MCF 10A (cell line): ENCODE data around the gene FAIM2. TPM values are rescaled to one million over a fixed set of nuclear protein-coding genes. Genes with fewer than 3 reads are reported as not detected.

Source experiments
- BruUV-seq: library from RNA; stranded (reverse); fragments of 400-500 nt; replicated peaks from 2 replicates; lab custom pipeline; 2021; lab: Mats Ljungman, UMichigan
- CTCF ChIA-PET: fragments of 300-600 bp; sonication (Branson Sonifier 250); formaldehyde crosslinking; extraction: SDS; loops from one replicate; lab custom pipeline; 2021; ENCODE audit warnings: antibody characterized with exemption, inconsistent platforms; lab: Yijun Ruan, JAX
- POLR2A ChIA-PET: fragments of 300-600, 350-650 bp; sonication (Branson Sonifier 250); formaldehyde crosslinking; extraction: SDS; loops from one replicate; lab custom pipeline; 2020; ENCODE audit warnings: antibody characterized with exemption, inconsistent platforms; lab: Yijun Ruan, JAX
- DNase-seq: peaks from one replicate; pipeline ENCODE4 v3.0.0-alpha.2; 2018; ENCODE audit not compliant: unreplicated experiment
- H3K27ac Mint-ChIP-seq: one replicate; pipeline ENCODE4 v1.8.0; 2022; ENCODE audit warnings: mild to moderate bottlenecking, low read depth, mixed read lengths; ENCODE audit not compliant: unreplicated experiment
- H3K27me3 Mint-ChIP-seq: one replicate; pipeline ENCODE4 v1.8.0; 2022; ENCODE audit warnings: mixed read lengths; ENCODE audit not compliant: insufficient read depth, unreplicated experiment
- H3K36me3 Mint-ChIP-seq: one replicate; pipeline ENCODE4 v1.8.0; 2022; ENCODE audit warnings: mild to moderate bottlenecking, moderate library complexity, mixed read lengths; ENCODE audit not compliant: insufficient read depth, unreplicated experiment
- H3K4me1 Mint-ChIP-seq: one replicate; pipeline ENCODE4 v1.8.0; 2022; ENCODE audit warnings: mixed read lengths; ENCODE audit not compliant: insufficient read depth, unreplicated experiment
- H3K4me3 Mint-ChIP-seq: one replicate; pipeline ENCODE4 v1.8.0; 2022; ENCODE audit warnings: mild to moderate bottlenecking, moderate library complexity, mixed read lengths; ENCODE audit not compliant: unreplicated experiment
- H3K9me3 Mint-ChIP-seq: one replicate; pipeline ENCODE4 v1.8.0; 2022; ENCODE audit warnings: mixed read lengths; ENCODE audit not compliant: unreplicated experiment
- CTCF ChIP-seq: fragments of 200-600 bp; IDR thresholded peaks from one replicate; pipeline ENCODE4 v1.8.0; 2022; ENCODE audit warnings: antibody characterized with exemption, mild to moderate bottlenecking; ENCODE audit not compliant: unreplicated experiment
- intact Hi-C: fragments of 100-400 bp; cut with micrococcal nuclease; formaldehyde crosslinking; loops from 2 replicates; pipeline ENCODE4 v1.14.1; 2022
- total RNA-seq: library from RNA; stranded (reverse); gene quantifications from 2 replicates; pipeline ENCODE4 v1.2.3, GENCODE V29; 2022

Gene FAIM2
- total RNA-seq, 1 experiment from 2014 or later: not detected

DNA sequence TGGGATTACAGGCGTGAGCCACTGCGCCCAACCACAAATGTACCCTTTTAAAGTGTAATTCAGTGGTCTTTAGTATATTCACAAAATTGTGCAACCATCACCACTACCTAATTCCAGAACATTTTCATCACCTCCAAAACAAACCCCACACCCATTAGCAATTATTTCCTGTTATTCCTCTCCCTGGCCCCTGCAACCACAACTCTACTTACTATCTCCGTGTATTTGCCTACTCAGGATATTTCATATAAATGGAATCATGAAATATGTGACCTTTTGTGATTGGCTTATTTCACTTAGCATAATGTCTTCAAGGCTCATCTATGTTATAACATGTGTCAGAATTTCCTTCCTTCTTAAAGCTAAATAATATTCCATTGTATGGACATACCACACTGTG is 30.8 kb upstream of the FAIM2 start:
- intact Hi-C loops: no loop called here
- DNase-seq: no peak
- Mint-ChIP-seq H3K4me3 (no peak overlapping the region), H3K27ac (no peak overlapping the region), H3K4me1 (peaks cover 6% of the 10 kb centered on the region), H3K9me3 (no peaks in the 10 kb centered on the region), H3K27me3 (no peaks in the 10 kb centered on the region), H3K36me3 (no peaks in the 10 kb centered on the region)
- POLR2A ChIA-PET: no interaction called here
- CTCF ChIA-PET: interaction anchor here (0.6 to 1.7 kb wide), 4 partner anchors 11 to 90 kb away, joined by 3 to 4 read pairs (median 4); no protein-coding TSS in a partner anchor
- TF ChIP-seq CTCF: no peak
- no TSS peak for BruUV-seq

- no peak overlapping the region for H3K27ac Mint-ChIP-seq
Observed at GRCh38 chr12:49933796-49934195, 30.1 kb upstream of the FAIM2 start.

DNA sequence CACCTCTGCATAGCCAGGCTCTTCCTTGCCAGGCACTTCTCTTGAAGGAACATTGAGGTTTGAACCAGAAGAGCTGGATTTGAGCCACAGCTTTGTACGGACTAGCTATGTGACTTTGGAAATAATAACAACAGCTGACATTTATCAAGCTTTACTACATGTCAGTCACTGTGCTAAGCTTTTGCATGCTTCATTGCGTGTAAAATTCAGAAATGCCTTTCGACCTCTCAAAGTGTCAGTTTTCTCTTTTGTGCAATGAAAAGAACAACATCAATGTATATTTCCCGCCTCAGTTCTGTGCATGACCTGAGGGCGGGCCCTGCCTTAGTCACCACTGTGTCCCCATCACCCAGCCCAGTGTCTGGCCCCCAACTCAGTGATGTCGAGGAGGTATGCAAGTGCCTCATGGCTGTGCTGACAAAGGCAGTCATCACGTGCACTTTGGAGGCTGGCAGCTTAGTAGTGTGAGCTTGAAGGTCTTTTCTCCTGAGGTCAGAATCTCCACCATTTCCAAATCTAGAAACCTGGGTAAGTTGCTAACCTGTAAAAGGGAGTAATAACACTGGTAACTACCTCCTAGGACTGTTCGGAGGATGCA is 28.9 kb upstream of the FAIM2 start:
- H3K27ac Mint-ChIP-seq: no peak overlapping the region
- no TSS peak for BruUV-seq
- DNase-seq: no peak
- no peaks in the 10 kb centered on the region for H3K36me3 Mint-ChIP-seq
- no peaks in the 10 kb centered on the region for H3K27me3 Mint-ChIP-seq
- H3K4me3 Mint-ChIP-seq: no peak overlapping the region
- intact Hi-C loops: no loop called here
- POLR2A ChIA-PET: interaction anchor here (0.7 kb wide), 1 partner anchor 33 kb away, joined by 3 read pairs; no protein-coding TSS in a partner anchor
- no peak for TF ChIP-seq CTCF
- CTCF ChIA-PET: interaction anchor here (0.6 to 4.0 kb wide), 4 partner anchors 13 to 596 kb away, joined by 3 to 17 read pairs (median 4); no protein-coding TSS in a partner anchor
- H3K9me3 Mint-ChIP-seq: no peaks in the 10 kb centered on the region
- H3K4me1 Mint-ChIP-seq: peaks cover 10% of the 10 kb centered on the region

More at GRCh38 chr12:49933796-49934195, 30.1 kb upstream of the FAIM2 start:
- DNase-seq: peak; percentile 6
- ChIA-PET CTCF (interaction anchor here (1.7 to 4.0 kb wide), 2 partner anchors 12 to 67 kb away, joined by 4 to 17 read pairs; no protein-coding TSS in a partner anchor), POLR2A (interaction anchor here (0.5 kb wide), 1 partner anchor 573 kb away, joined by 6 read pairs; no protein-coding TSS in a partner anchor)
- BruUV-seq: no TSS peak
- Mint-ChIP-seq H3K27me3 (no peaks in the 10 kb centered on the region), H3K4me3 (no peak overlapping the region), H3K4me1 (peaks cover 6% of the 10 kb centered on the region), H3K9me3 (no peaks in the 10 kb centered on the region), H3K36me3 (no peaks in the 10 kb centered on the region)
- intact Hi-C loops: no loop called here
- TF ChIP-seq CTCF: no peak

DNA sequence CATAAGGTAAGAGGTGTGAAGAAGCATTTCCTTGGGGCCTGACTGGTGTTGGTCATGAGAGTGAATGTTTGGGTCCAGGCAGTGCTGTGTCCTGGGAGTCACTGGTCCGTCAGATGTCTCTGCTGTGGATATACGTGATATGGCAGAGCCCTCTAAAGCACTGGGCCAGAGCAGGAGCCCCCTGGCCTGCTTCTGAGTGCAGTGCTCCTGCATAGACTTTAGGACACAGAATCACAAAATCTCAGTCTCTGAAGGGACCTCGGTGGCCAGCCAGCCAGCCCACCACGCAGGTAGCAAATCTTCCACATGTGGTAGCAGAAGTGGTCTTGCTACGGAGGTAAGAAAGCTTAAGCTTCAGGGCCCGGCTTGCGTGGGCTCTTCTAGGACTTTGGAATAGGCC is 28.3 kb upstream of the FAIM2 start:
- no peaks in the 10 kb centered on the region for H3K36me3 Mint-ChIP-seq
- no peak overlapping the region for H3K4me3 Mint-ChIP-seq
- peaks cover 10% of the 10 kb centered on the region for H3K4me1 Mint-ChIP-seq
- no peaks in the 10 kb centered on the region for H3K9me3 Mint-ChIP-seq
- no peak overlapping the region for H3K27ac Mint-ChIP-seq
- intact Hi-C loops: no loop called here
- no peak for DNase-seq
- CTCF ChIA-PET: interaction anchor here (0.6 to 4.0 kb wide), 4 partner anchors 13 to 596 kb away, joined by 3 to 17 read pairs (median 4); no protein-coding TSS in a partner anchor
- POLR2A ChIA-PET: interaction anchor here (0.7 kb wide), 1 partner anchor 33 kb away, joined by 3 read pairs; no protein-coding TSS in a partner anchor
- H3K27me3 Mint-ChIP-seq: no peaks in the 10 kb centered on the region
- TF ChIP-seq CTCF: no peak
- BruUV-seq: no TSS peak
